Right lobe of liver (tissue), 6 donors: ENCODE data around the gene HIRA. TPM values are rescaled to one million over a fixed set of nuclear protein-coding genes. Genes with fewer than 3 reads are reported as not detected.

Source experiments
- ATAC-seq, 4 donors: fragments of 200-7000 bp; cut with Tn5 transposase; one replicate each; pipeline ENCODE4 v1.9.1; 2020; ENCODE audit warnings: mild to moderate bottlenecking in 4 of 4, moderate library complexity in 4 of 4
- DNase-seq, 3 donors: peaks; one replicate each; pipeline ENCODE4 v3.0.0-alpha.2; 2020
- H3K27ac ChIP-seq, 3 donors: fragments of 200-600 bp; one replicate each; pipeline ENCODE4 v1.8.0; 2022
- H3K27me3 ChIP-seq, 2 donors: fragments of 200-600 bp; one replicate each; pipeline ENCODE4 v1.8.0; 2022
- H3K36me3 ChIP-seq, 4 donors: fragments of 200-600 bp; sonication (generic) in 1 of 4; one replicate each; pipeline versions ENCODE4 v1.5.1 to v1.8.0; 2017 to 2022; ENCODE audit warnings: control low read depth in 1 of 4
- H3K4me1 ChIP-seq, 4 donors: fragments of 200-600 bp; sonication (generic) in 1 of 4; one replicate each; pipeline versions ENCODE4 v1.5.1 to v1.8.0; 2017 to 2022; ENCODE audit warnings: control low read depth in 1 of 4
- H3K4me3 ChIP-seq, 3 donors: fragments of 200-600 bp; one replicate each; pipeline ENCODE4 v1.8.0; 2022
- H3K9me3 ChIP-seq, 4 donors: fragments of 200-600 bp; sonication (generic) in 1 of 4; one replicate each; pipeline versions ENCODE4 v1.5.1 to v1.8.0; 2017 to 2022; ENCODE audit warnings: control low read depth in 1 of 4
- POLR2A ChIP-seq: fragments of 450-650 bp; IDR thresholded peaks from one replicate; pipeline ENCODE4 v1.6.1; 2017; ENCODE audit warnings: antibody characterized with exemption, mild to moderate bottlenecking
- WGBS: methylation state at CpG from one replicate; pipeline ENCODE4 v1.1.6; 2018; ENCODE audit warnings: low coverage, low lambda C conversion rate; ENCODE audit not compliant: insufficient coverage; ENCODE audit errors: missing lambda C conversion rate; 5-methylcytosine and 5-hydroxymethylcytosine counted together
- intact Hi-C, 2 donors: fragments of 100-400 bp; cut with DNase I; formaldehyde crosslinking; loops; one replicate each; pipeline versions ENCODE4 v1.11.2 to v1.14.1; 2022
- total RNA-seq, 6 experiments: library from RNA; depleted of rRNA in 2 of 6; stranded (reverse); fragments of >200 nt in 2 of 6; fragmentation: NEBNext Ultra II Directional in 3 of 6; extraction: Animal tissue kit (Norgen Biotek cat#: 25700) in 3 of 6; gene quantifications; one replicate each; pipeline versions ENCODE4 v1.1.0 to v1.2.4, GENCODE V29; 2016 to 2023
- TF ChIP-seq, protein P1 (sequence below), 4 donors: fragments of 200-600 bp in 3 of 4; fragments of 450-650 bp in 1 of 4; IDR thresholded peaks; one replicate each; pipeline versions ENCODE4 v1.5.1 to v1.8.0; 2016 to 2022; ENCODE audit warnings: antibody characterized with exemption in 4 of 4, mild to moderate bottlenecking in 2 of 4
- donor health status: DM: no; HTN: yes; CAD: no.
- donor health status: DM: no; HTN: no; CAD: no.
- donor health status: DM: no; HTN: no; CAD: no.
- donor health status: DM: no; HTN: yes; CAD: no.
- donor health status: DM: no; HTN: yes; CAD: no.

Gene HIRA
- total RNA-seq, 6 experiments from 2014 or later, result 14.6 to 25.0 (median 17.8) TPM

GRCh38 chr22:19352766-19353165 lies 78.8 kb downstream of the HIRA start:
- Histone ChIP-seq H3K4me1 (no peaks in the 10 kb centered on the region), H3K36me3 (peaks cover 0 to 98% (median 55%) of the 10 kb centered on the region in 4 donors), H3K4me3 (no peak overlapping the region), H3K27me3 (no peaks in the 10 kb centered on the region), H3K27ac (no peak overlapping the region), H3K9me3 (no peaks in the 10 kb centered on the region)
- DNase-seq (no peak), ATAC-seq (no peak)
- no peak for TF ChIP-seq POLR2A
- TF ChIP-seq, protein P1, sequence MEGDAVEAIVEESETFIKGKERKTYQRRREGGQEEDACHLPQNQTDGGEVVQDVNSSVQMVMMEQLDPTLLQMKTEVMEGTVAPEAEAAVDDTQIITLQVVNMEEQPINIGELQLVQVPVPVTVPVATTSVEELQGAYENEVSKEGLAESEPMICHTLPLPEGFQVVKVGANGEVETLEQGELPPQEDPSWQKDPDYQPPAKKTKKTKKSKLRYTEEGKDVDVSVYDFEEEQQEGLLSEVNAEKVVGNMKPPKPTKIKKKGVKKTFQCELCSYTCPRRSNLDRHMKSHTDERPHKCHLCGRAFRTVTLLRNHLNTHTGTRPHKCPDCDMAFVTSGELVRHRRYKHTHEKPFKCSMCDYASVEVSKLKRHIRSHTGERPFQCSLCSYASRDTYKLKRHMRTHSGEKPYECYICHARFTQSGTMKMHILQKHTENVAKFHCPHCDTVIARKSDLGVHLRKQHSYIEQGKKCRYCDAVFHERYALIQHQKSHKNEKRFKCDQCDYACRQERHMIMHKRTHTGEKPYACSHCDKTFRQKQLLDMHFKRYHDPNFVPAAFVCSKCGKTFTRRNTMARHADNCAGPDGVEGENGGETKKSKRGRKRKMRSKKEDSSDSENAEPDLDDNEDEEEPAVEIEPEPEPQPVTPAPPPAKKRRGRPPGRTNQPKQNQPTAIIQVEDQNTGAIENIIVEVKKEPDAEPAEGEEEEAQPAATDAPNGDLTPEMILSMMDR (IDR thresholded peaks at IDR 0.05), result no peak
- WGBS, result 100% methylated on average over 2 of the region's 4 CpGs
- intact Hi-C loops, result no loop called here

- ATAC-seq (no peak), DNase-seq (no peak)
- H3K36me3 ChIP-seq, result peaks cover 0 to 97% (median 53%) of the 10 kb centered on the region in 4 donors
- intact Hi-C loops, result no loop called here
- H3K4me1 ChIP-seq, result no peaks in the 10 kb centered on the region
- no peaks in the 10 kb centered on the region for H3K27me3 ChIP-seq
- 96% methylated on average over 4 of the region's 6 CpGs for WGBS
- H3K27ac ChIP-seq, result no peak overlapping the region
- no peak overlapping the region for H3K4me3 ChIP-seq
- TF ChIP-seq, protein P1 (IDR thresholded peaks at IDR 0.05), result no peak
- no peak for TF ChIP-seq POLR2A
- no peaks in the 10 kb centered on the region for H3K9me3 ChIP-seq
Observed at GRCh38 chr22:19352217-19352616, 79.3 kb downstream of the HIRA start.

DNA sequence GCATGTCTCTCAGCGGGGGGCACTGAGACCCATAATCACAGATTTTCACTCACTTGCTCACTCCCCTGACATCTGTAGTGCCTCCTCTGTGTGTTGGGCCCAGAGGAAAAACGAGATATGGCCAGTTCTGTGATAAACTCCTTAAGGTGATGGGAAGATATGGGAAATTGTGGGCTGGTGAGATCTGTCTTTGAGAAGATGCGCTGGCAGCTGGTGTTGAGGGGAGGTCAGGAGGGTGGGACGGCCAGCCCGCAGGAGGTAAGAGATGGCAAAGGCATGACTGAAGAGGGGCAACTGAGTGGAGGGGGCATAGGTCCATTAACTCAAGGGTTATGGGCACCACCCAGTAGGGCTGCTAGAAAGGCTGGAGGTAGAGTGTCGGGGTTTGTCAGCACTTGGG lies 79.9 kb downstream of the HIRA start:
- H3K9me3 ChIP-seq, result no peaks in the 10 kb centered on the region
- no peak for ATAC-seq
- no peaks in the 10 kb centered on the region for H3K4me1 ChIP-seq
- TF ChIP-seq, protein P1 (IDR thresholded peaks at IDR 0.05), result no peak
- TF ChIP-seq POLR2A, result no peak
- no peaks in the 10 kb centered on the region for H3K27me3 ChIP-seq
- no peak overlapping the region for H3K27ac ChIP-seq
- no peak for DNase-seq
- peaks cover 0 to 96% (median 51%) of the 10 kb centered on the region in 4 donors for H3K36me3 ChIP-seq
- H3K4me3 ChIP-seq, result no peak overlapping the region
- intact Hi-C loops, result no loop called here
- WGBS, result 97% methylated on average over 6 of the region's 6 CpGs

- H3K27me3 ChIP-seq, result no peaks in the 10 kb centered on the region
- H3K27ac ChIP-seq, result no peak overlapping the region
- H3K4me3 ChIP-seq, result no peak overlapping the region
- H3K4me1 ChIP-seq, result no peaks in the 10 kb centered on the region
- peaks cover 0 to 90% (median 48%) of the 10 kb centered on the region in 4 donors for H3K36me3 ChIP-seq
- whole genome bisulfite sequencing, result 100% methylated on average over 2 of the region's 9 CpGs
- no peak for ATAC-seq
- intact Hi-C loops, result no loop called here
- no peaks in the 10 kb centered on the region for H3K9me3 ChIP-seq
- TF ChIP-seq POLR2A, result no peak
- DNase-seq, result no peak
Observed at GRCh38 chr22:19350947-19351346, 80.6 kb downstream of the HIRA start.

DNA sequence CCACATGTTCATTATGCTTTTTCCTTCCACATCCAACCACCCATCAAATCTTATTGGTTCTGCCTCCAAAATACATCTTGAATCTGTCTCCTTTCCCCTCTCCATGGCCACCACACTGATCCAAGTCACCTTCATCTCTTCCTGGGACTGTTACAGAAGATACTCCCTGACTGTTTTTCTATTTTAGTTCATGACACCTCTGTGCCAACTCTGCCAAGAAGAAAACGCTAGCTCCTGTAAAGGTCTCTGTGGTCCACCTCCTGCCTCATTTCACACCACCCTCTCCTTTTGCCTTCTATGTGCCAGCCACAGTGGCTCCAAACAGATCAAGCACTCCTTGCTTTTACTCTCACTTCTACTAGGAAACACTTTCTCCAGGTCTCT lies 81.1 kb downstream of the HIRA start:
- H3K4me3 ChIP-seq, result no peak overlapping the region
- no peaks in the 10 kb centered on the region for H3K27me3 ChIP-seq
- H3K4me1 ChIP-seq, result no peaks in the 10 kb centered on the region
- no peak for TF ChIP-seq POLR2A
- TF ChIP-seq, protein P1 (IDR thresholded peaks at IDR 0.05), result no peak
- intact Hi-C loops, result no loop called here
- no peak for ATAC-seq
- H3K9me3 ChIP-seq, result no peaks in the 10 kb centered on the region
- no peak for DNase-seq
- H3K27ac ChIP-seq, result no peak overlapping the region
- peaks cover 0 to 90% (median 46%) of the 10 kb centered on the region in 4 donors for H3K36me3 ChIP-seq
- WGBS, result 100% methylated on average over 1 of the region's 1 CpG
